Tibial nerve (tissue), 4 donors: ENCODE data around the gene DMRTA2. TPM values are rescaled to one million over a fixed set of nuclear protein-coding genes. Genes with fewer than 3 reads are reported as not detected.

Experiments
- DNase-seq, 2 donors: peaks; one replicate each; pipeline ENCODE4 v3.0.0-alpha.2; 2019; ENCODE audit warnings: low spot score in 2 of 2
- H3K27ac ChIP-seq, 4 donors: fragments of 200-600 bp; sonication (generic) in 3 of 4; one replicate each; pipeline ENCODE4 v1.5.1; 2017 to 2019; ENCODE audit warnings: mild to moderate bottlenecking in 1 of 4
- H3K27me3 ChIP-seq, 2 donors: fragments of 200-600 bp; sonication (generic) in 1 of 2; one replicate each; pipeline versions ENCODE4 v1.5.1 to v1.6.0; 2017 to 2019
- H3K36me3 ChIP-seq, 3 donors: fragments of 200-600 bp; sonication (generic); one replicate each; pipeline ENCODE4 v1.5.1; 2018 to 2019
- H3K4me1 ChIP-seq, 4 donors: fragments of 200-600 bp; sonication (generic) in 3 of 4; one replicate each; pipeline ENCODE4 v1.5.1; 2017 to 2019
- H3K4me3 ChIP-seq, 4 donors: fragments of 200-600 bp; sonication (generic) in 3 of 4; one replicate each; pipeline ENCODE4 v1.5.1; 2017 to 2019; ENCODE audit warnings: mild to moderate bottlenecking in 1 of 4, moderate library complexity in 1 of 4
- H3K9me3 ChIP-seq, 4 donors: fragments of 200-600 bp; sonication (generic) in 3 of 4; one replicate each; pipeline ENCODE4 v1.5.1; 2017 to 2019
- EP300 ChIP-seq, 2 donors: sonication (generic); formaldehyde crosslinking; IDR thresholded peaks; one replicate each; pipeline ENCODE4 v1.6.1; 2017; ENCODE audit warnings: antibody characterized with exemption in 2 of 2, mild to moderate bottlenecking in 1 of 2
- POLR2A ChIP-seq, 2 donors: fragments of 450-650 bp; IDR thresholded peaks; one replicate each; pipeline ENCODE4 v1.6.1; 2017; ENCODE audit warnings: antibody characterized with exemption in 2 of 2, mild to moderate bottlenecking in 2 of 2, moderate library complexity in 2 of 2
- WGBS, 2 donors: methylation state at CpG; one replicate each; pipeline ENCODE4 v1.1.5; 2018; 5-methylcytosine and 5-hydroxymethylcytosine counted together
- total RNA-seq, 4 donors: library from RNA; depleted of rRNA; stranded (reverse); fragments of >200 nt; gene quantifications; one replicate each; pipeline ENCODE4 v1.1.0, GENCODE V29; 2016
- TF ChIP-seq, protein P1 (sequence below), 5 experiments: fragments of 200-600 bp in 3 of 5; fragments of 450-650 bp in 2 of 5; sonication (generic) in 3 of 5; IDR thresholded peaks; one replicate each; pipeline ENCODE4 v1.5.1; 2016 to 2019; ENCODE audit warnings: antibody characterized with exemption in 5 of 5, mild to moderate bottlenecking in 3 of 5, moderate library complexity in 2 of 5

DMRTA2 gene
- total RNA-seq, 4 donors from 2014 or later: not detected

DNA sequence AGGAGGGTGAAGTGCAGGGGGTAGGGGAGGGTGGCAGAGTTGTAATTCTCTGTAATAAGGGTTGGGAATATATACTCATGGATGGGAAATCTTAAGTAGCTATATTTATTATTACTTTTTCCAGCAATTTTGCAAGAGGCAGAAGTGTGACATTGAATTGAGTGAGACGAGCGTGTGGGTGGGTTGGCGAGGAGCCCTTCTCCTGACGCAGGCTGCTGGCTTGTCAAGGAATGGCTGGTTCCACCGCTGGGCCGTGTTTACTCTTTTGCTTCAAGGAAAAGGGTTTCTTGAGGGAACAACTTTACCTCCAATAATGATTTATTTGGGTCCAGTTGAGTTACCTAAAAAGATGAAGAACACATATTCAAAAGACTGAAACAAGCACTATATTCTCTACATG is 17.9 kb upstream of the DMRTA2 start:
- no peaks in the 10 kb centered on the region for H3K27me3 ChIP-seq
- H3K4me3 ChIP-seq: no peak overlapping the region
- H3K9me3 ChIP-seq: no peaks in the 10 kb centered on the region
- H3K36me3 ChIP-seq: peaks cover 0 to 50% (median 0%) of the 10 kb centered on the region in 3 donors
- DNase-seq: no peak
- peak overlapping the region in 1 of 4 donors; percentile 78 for H3K27ac ChIP-seq
- no peaks in the 10 kb centered on the region for H3K4me1 ChIP-seq
- TF ChIP-seq, protein P1, sequence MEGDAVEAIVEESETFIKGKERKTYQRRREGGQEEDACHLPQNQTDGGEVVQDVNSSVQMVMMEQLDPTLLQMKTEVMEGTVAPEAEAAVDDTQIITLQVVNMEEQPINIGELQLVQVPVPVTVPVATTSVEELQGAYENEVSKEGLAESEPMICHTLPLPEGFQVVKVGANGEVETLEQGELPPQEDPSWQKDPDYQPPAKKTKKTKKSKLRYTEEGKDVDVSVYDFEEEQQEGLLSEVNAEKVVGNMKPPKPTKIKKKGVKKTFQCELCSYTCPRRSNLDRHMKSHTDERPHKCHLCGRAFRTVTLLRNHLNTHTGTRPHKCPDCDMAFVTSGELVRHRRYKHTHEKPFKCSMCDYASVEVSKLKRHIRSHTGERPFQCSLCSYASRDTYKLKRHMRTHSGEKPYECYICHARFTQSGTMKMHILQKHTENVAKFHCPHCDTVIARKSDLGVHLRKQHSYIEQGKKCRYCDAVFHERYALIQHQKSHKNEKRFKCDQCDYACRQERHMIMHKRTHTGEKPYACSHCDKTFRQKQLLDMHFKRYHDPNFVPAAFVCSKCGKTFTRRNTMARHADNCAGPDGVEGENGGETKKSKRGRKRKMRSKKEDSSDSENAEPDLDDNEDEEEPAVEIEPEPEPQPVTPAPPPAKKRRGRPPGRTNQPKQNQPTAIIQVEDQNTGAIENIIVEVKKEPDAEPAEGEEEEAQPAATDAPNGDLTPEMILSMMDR (IDR thresholded peaks at IDR 0.05): no peak
- TF ChIP-seq POLR2A (IDR thresholded peaks at IDR 0.05): no peak
- 61 to 80% methylated on average over 6 of the region's 6 CpGs for WGBS, 2 donors

DNA sequence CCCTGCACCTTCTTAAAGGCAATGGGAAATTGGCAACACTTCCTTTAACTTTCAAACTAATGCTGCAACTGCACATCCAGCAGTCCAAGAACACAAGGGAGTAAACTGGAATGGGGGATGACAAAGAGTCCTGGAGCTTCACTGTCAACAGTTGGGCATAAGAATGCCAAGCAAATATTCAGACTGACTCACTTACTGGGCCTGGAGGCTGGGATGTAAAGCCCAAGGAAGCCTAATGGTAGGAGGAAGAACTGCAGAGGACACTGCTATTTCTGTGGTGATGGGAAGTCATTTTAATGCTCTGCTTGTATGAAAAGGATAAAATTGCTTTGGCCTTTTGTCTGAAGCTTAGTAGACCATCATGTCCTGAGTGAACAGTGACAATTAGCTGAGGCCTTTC is 15.7 kb upstream of the DMRTA2 start:
- H3K9me3 ChIP-seq: no peaks in the 10 kb centered on the region
- H3K27ac ChIP-seq: no peak overlapping the region
- peaks cover 0 to 50% (median 0%) of the 10 kb centered on the region in 3 donors for H3K36me3 ChIP-seq
- no peaks in the 10 kb centered on the region for H3K27me3 ChIP-seq
- H3K4me3 ChIP-seq: no peak overlapping the region
- no peak for DNase-seq
- no peak for TF ChIP-seq POLR2A (IDR thresholded peaks at IDR 0.05)
- TF ChIP-seq, protein P1 (IDR thresholded peaks at IDR 0.05): no peak
- TF ChIP-seq EP300 (IDR thresholded peaks at IDR 0.05): no peak
- no peaks in the 10 kb centered on the region for H3K4me1 ChIP-seq

DNA sequence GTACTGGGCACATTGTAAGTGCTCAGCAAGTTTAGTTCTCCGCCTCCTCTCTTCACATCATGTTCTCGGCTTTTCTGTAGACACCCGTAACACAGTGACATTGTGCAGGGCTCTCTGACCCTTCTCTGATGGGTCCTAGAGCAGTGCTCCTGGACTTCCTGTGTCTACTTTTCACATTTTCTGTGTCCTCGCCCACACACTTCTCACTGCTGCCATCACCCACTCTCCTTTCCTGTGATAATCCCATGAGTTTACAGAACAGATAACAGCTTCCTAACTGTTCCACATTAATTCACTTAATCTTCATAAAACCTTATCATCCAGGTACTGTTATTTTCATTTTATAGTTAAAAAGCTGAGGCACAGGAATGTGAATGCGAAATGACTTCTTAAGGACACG is 13.2 kb upstream of the DMRTA2 start:
- Histone ChIP-seq H3K9me3 (no peaks in the 10 kb centered on the region), H3K36me3 (peaks cover 0 to 36% (median 0%) of the 10 kb centered on the region in 3 donors), H3K4me1 (no peaks in the 10 kb centered on the region), H3K4me3 (no peak overlapping the region), H3K27ac (no peak overlapping the region), H3K27me3 (peaks cover 0 to 17% of the 10 kb centered on the region in 2 donors)
- WGBS, 2 donors: 71 to 82% methylated on average over 6 of the region's 6 CpGs
- DNase-seq: no peak
- no peak for TF ChIP-seq EP300 (IDR thresholded peaks at IDR 0.05)
- TF ChIP-seq, protein P1 (IDR thresholded peaks at IDR 0.05): no peak
- TF ChIP-seq POLR2A (IDR thresholded peaks at IDR 0.05): no peak

DNA sequence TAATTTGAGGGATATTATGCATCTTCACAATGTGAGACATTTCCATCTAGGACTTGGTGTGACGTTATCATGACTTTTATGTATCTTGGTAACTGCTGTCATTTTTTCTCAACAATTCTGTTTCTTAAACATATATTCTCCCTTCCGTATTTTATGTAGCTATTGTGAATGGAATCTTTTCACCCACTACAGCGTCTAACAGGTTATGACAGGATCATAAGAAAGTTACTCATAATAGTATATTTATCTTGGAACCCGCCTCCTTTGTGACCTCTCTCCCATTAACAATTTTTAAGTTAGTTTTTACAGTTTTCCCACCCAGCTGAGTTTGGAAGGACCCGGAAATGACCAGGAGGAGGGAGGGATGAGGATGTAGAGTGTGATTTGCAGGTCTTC is 6.8 kb upstream of the DMRTA2 start:
- no peak for DNase-seq
- Histone ChIP-seq H3K36me3 (no peaks in the 10 kb centered on the region), H3K27ac (no peak overlapping the region), H3K9me3 (no peaks in the 10 kb centered on the region), H3K4me3 (no peak overlapping the region), H3K4me1 (peaks cover 0 to 37% (median 11%) of the 10 kb centered on the region in 4 donors), H3K27me3 (peaks cover 13 to 82% of the 10 kb centered on the region in 2 donors)
- WGBS, 2 donors: 21 to 22% methylated on average over 5 of the region's 5 CpGs
- TF ChIP-seq POLR2A (IDR thresholded peaks at IDR 0.05): no peak
- TF ChIP-seq, protein P1 (IDR thresholded peaks at IDR 0.05): no peak
- no peak for TF ChIP-seq EP300 (IDR thresholded peaks at IDR 0.05)

DNA sequence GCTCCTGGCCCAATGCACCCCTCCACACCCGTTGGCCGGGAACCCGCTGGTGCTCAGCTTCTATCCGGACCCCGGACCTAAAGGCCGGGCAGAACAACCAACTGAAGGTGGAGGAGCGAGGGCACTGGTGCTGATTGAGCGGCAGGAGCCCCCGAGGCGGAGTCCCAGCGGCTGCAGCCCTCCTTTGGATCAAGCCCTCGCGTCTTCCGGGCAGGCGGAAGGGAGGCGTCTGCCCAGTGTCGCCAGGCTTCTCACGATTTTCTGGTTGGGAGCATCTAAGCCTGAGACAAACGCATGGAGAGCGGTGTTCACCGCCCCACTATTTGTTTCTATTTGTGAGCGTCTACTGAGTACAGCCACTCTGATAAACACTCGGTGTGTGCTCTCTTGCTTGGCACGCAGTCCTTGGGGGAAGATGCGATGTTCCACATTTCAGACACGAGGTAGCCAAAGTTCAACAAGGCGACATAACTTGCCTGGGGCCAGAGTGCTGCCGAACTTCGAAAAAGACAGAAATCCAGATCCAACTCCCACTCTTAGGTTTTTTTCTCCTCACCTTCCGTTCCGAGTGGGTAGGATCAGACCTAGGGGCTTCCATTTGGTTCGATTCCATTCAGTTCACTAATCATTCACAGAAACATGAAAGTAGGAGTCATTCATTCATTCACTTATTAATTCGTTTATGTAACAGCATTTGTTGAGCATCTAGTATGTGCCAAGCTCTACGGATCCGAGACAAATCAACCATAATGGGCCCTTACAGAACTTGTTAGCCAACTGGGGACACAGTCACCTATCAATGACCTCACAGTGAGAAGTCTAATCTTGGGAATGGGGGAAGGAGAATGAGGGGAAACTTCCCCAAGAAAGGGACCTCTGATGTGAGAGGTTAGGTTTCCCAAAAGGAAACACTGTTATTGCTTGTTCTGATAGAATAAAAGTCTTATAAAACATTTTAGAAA is 4.9 kb upstream of the DMRTA2 start:
- no peak for DNase-seq
- no peaks in the 10 kb centered on the region for H3K9me3 ChIP-seq
- no peaks in the 10 kb centered on the region for H3K36me3 ChIP-seq
- TF ChIP-seq, protein P1 (IDR thresholded peaks at IDR 0.05): no peak
- no peak for TF ChIP-seq POLR2A (IDR thresholded peaks at IDR 0.05)
- TF ChIP-seq EP300 (IDR thresholded peaks at IDR 0.05): no peak
- H3K4me1 ChIP-seq: peaks cover 0 to 56% (median 26%) of the 10 kb centered on the region in 4 donors
- no peak overlapping the region for H3K27ac ChIP-seq
- no peak overlapping the region for H3K4me3 ChIP-seq
- WGBS, 2 donors: 4 to 7% methylated on average over 28 to 35 of the region's 35 CpGs
- peaks cover 14 to 100% of the 10 kb centered on the region in 2 donors for H3K27me3 ChIP-seq
